NCI-H2196 treated with DMSO at 0.1 percent for 48 hours (cell line): Measurements from ENCODE around the gene NAE1.
"Not testable (repeated sequence)": the region's sequence is repeated elsewhere in the genome, so short reads cannot be mapped to it uniquely, and the experiment has no call there.

Experiments
- DNase-seq: peaks from one replicate; lab custom pipeline; 2025; ENCODE audit not compliant: unreplicated experiment; lab: John Stamatoyannopoulos, UW

The NAE1 gene

GRCh38 chr16:66809765-66810164 is 21.0 kb downstream of the NAE1 start:
- DNase-seq, result no peak

GRCh38 chr16:66802159-66802558 is 28.6 kb downstream of the NAE1 start:
- DNase-seq, result no peak

GRCh38 chr16:66801320-66802105 is 29.3 kb downstream of the NAE1 start, which contains the start of gene TERB1:
Gene TERB1, minus strand, starts transcription at chr16:66801584. Its CDS starts 4,786 bp downstream, at chr16:66796798.
- no peak for DNase-seq

GRCh38 chr16:66800856-66801255 is 29.9 kb downstream of the NAE1 start:
- DNase-seq, result no peak

GRCh38 chr16:66798161-66798560 is 32.6 kb downstream of the NAE1 start:
- no peak for DNase-seq

GRCh38 chr16:66793984-66794383 is 36.8 kb downstream of the NAE1 start:
- not testable (repeated sequence) for DNase-seq

- DNase-seq, result no peak
These were observed 40.5 kb downstream of the NAE1 start for GRCh38 chr16:66790130-66790733.

- no peak for DNase-seq
These were observed 43.3 kb downstream of the NAE1 start for GRCh38 chr16:66787427-66787826.

GRCh38 chr16:66786551-66786950 is 44.2 kb downstream of the NAE1 start:
- no peak for DNase-seq

GRCh38 chr16:66776457-66776856 is 54.3 kb downstream of the NAE1 start:
- DNase-seq, result no peak

- no peak for DNase-seq
These were observed 55.8 kb downstream of the NAE1 start for GRCh38 chr16:66774981-66775380.

GRCh38 chr16:66758086-66758485 is 72.7 kb downstream of the NAE1 start:
- DNase-seq, result no peak

- DNase-seq, result no peak
These were observed 76.0 kb downstream of the NAE1 start for GRCh38 chr16:66754819-66755218.

GRCh38 chr16:66754211-66754610 is 76.6 kb downstream of the NAE1 start:
- DNase-seq, result no peak

- DNase-seq, result no peak
These were observed 77.8 kb downstream of the NAE1 start for GRCh38 chr16:66752958-66753357.
